CD8-positive, alpha-beta memory T cell (primary cell): ENCODE data around the gene BCOR. TPM values are rescaled to one million over a fixed set of nuclear protein-coding genes. Genes with fewer than 3 reads are reported as not detected.
A peak's percentile ranks its signal among the peaks of the same experiment; 100 is the strongest.

ENCODE experiments used
- CTCF ChIA-PET: fragments of 350-600 bp; sonication (Branson Sonifier 250); formaldehyde crosslinking; loops from one replicate; lab custom pipeline; 2021; ENCODE audit warnings: antibody characterized with exemption; lab: Charles Lee
- POLR2A ChIA-PET: fragments of 350-600 bp; sonication (Branson Sonifier 250); formaldehyde crosslinking; loops from one replicate; lab custom pipeline; 2021; ENCODE audit warnings: antibody characterized with exemption; lab: Charles Lee
- DNase-seq, 5 donors: peaks; one replicate each; pipeline versions ENCODE4 v3.0.0 to v3.0.0-alpha.2; 2020 to 2022; ENCODE audit warnings: mixed read lengths in 1 of 5
- H3K27ac ChIP-seq: one replicate; pipeline ENCODE4 v1.7.0; 2013; ENCODE audit warnings: low read depth, mild to moderate bottlenecking, low read length, moderate library complexity
- H3K27me3 ChIP-seq: 2 replicates; pipeline ENCODE4 v1.7.0; 2013; ENCODE audit warnings: low read length, mild to moderate bottlenecking; ENCODE audit not compliant: insufficient read depth, poor library complexity, severe bottlenecking
- H3K36me3 ChIP-seq: 2 replicates; pipeline ENCODE4 v1.7.0; 2013; ENCODE audit warnings: mild to moderate bottlenecking, low read length, moderate library complexity; ENCODE audit not compliant: insufficient read depth
- H3K4me1 ChIP-seq: 2 replicates; pipeline ENCODE4 v1.7.0; 2013; ENCODE audit warnings: mild to moderate bottlenecking, low read length, moderate library complexity; ENCODE audit not compliant: insufficient read depth
- H3K4me3 ChIP-seq: 2 replicates; pipeline ENCODE4 v1.7.0; 2013; ENCODE audit warnings: mild to moderate bottlenecking, low read length
- H3K9me3 ChIP-seq: 2 replicates; pipeline ENCODE4 v1.7.0; 2013; ENCODE audit warnings: mild to moderate bottlenecking, low read length
- H3K27ac Mint-ChIP-seq, 8 donors: one replicate each; pipeline ENCODE4 v1.8.0; 2020 to 2021; ENCODE audit warnings: mixed read lengths in 8 of 8, mild to moderate bottlenecking in 6 of 8, inconsistent platforms in 3 of 8, moderate library complexity in 3 of 8
- H3K27me3 Mint-ChIP-seq, 2 donors: one replicate each; pipeline ENCODE4 v1.8.0; 2020 to 2021; ENCODE audit warnings: mixed read lengths in 2 of 2, mild to moderate bottlenecking in 1 of 2, moderate library complexity in 1 of 2
- H3K36me3 Mint-ChIP-seq, 3 donors: one replicate each; pipeline ENCODE4 v1.8.0; 2020 to 2021; ENCODE audit warnings: mixed read lengths in 3 of 3, inconsistent platforms in 1 of 3, mild to moderate bottlenecking in 1 of 3
- H3K4me1 Mint-ChIP-seq, 3 donors: one replicate each; pipeline ENCODE4 v1.8.0; 2020 to 2021; ENCODE audit warnings: mixed read lengths in 3 of 3, inconsistent platforms in 1 of 3, mild to moderate bottlenecking in 1 of 3
- H3K4me3 Mint-ChIP-seq, 7 donors: one replicate each; pipeline ENCODE4 v1.8.0; 2020 to 2021; ENCODE audit warnings: mixed read lengths in 7 of 7, mild to moderate bottlenecking in 6 of 7, moderate library complexity in 4 of 7, inconsistent platforms in 2 of 7
- H3K9me3 Mint-ChIP-seq, 5 donors: one replicate each; pipeline ENCODE4 v1.8.0; 2020 to 2022; ENCODE audit warnings: mixed read lengths in 5 of 5, mild to moderate bottlenecking in 3 of 5, moderate library complexity in 2 of 5, inconsistent platforms in 1 of 5
- polyA plus RNA-seq: library from polyadenylated mRNA; unstranded; fragments of 300-500 nt; fragmentation: Illumina TruSeq; gene quantifications from one replicate; pipeline ENCODE4 v1.2.3, GENCODE V29; 2021
- total RNA-seq, 2 experiments: library from RNA; stranded (reverse); gene quantifications; one replicate each; pipeline ENCODE4 v1.2.3, GENCODE V29; 2021

BCOR gene
- total and polyA plus RNA-seq, 3 experiments from 2014 or later, result 7.2 to 67.7 (median 62.6) TPM

- ChIA-PET POLR2A (interaction anchor here (0.6 kb wide), 1 partner anchor 12 kb away, joined by 3 read pairs; no protein-coding TSS in a partner anchor), CTCF (interaction anchor here (2.8 kb wide), 1 partner anchor 12 kb away, joined by 6 read pairs; no protein-coding TSS in a partner anchor)
- H3K4me1 ChIP-seq, result peaks cover 51% of the 10 kb centered on the region
Measured at GRCh38 chrX:40085102-40085551, 12.6 kb downstream of the BCOR start.

DNA sequence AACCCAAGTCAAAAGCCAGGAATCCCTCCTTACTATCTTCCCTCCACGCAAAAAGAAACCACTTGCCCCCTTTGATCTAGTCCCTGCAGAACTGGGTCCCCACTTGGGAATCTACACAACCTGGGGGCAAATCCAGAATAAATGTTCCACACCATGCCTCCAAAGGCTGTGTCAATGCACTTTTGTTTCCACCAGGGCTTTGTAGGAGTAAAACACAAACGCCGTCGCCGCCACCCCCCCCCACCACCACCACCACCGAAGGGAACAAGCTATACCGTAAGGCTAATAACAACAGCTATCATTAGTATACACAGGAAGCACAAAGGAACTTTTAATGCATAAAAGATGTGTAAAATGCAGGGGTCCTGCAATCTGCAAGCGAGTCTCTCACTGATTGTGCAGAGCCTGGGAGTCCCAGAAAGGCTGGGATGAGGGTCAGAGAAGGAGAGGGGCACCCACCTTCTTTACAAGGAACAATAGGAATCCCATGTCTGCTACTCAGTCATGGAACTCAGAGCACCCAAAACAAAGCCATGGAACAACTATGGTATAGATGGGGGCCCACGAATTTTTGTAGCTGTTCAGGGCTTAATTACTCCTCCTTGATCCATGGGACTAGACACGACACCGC, 13.2 kb downstream of the BCOR start:
- DNase-seq, result no peak
- ChIA-PET CTCF (no interaction called here), POLR2A (interaction anchor here (0.6 kb wide), 1 partner anchor 12 kb away, joined by 3 read pairs; no protein-coding TSS in a partner anchor)
- Mint-ChIP-seq H3K4me3 (peak overlapping the region; percentile 45 to 90 (median 80)), H3K9me3 (no peaks in the 10 kb centered on the region), H3K4me1 (peaks cover 58 to 87% (median 79%) of the 10 kb centered on the region in 3 donors), H3K27ac (peak overlapping the region in 7 of 8 donors; percentile 17 to 77 (median 47)), H3K36me3 (peaks cover 0 to 2% (median 0%) of the 10 kb centered on the region in 3 donors), H3K27me3 (peaks cover 0 to 22% of the 10 kb centered on the region in 2 donors)
- no peaks in the 10 kb centered on the region for H3K9me3 ChIP-seq
- H3K4me3 ChIP-seq, result no peak overlapping the region
- peaks cover 48% of the 10 kb centered on the region for H3K4me1 ChIP-seq
- H3K27ac ChIP-seq, result no peak overlapping the region
- H3K36me3 ChIP-seq, result no peaks in the 10 kb centered on the region
- H3K27me3 ChIP-seq, result no peaks in the 10 kb centered on the region

More at GRCh38 chrX:40085102-40085551, 12.6 kb downstream of the BCOR start:
- Histone ChIP-seq H3K27me3 (no peaks in the 10 kb centered on the region), H3K36me3 (no peaks in the 10 kb centered on the region), H3K4me3 (no peak overlapping the region), H3K9me3 (no peaks in the 10 kb centered on the region), H3K27ac (no peak overlapping the region)
- Mint-ChIP-seq H3K36me3 (peaks cover 0 to 2% (median 0%) of the 10 kb centered on the region in 3 donors), H3K4me1 (peaks cover 56 to 86% (median 79%) of the 10 kb centered on the region in 3 donors), H3K9me3 (no peaks in the 10 kb centered on the region), H3K4me3 (peak overlapping the region; percentile 31 to 90 (median 77)), H3K27ac (peak overlapping the region in 1 of 8 donors; percentile 77), H3K27me3 (peaks cover 0 to 24% of the 10 kb centered on the region in 2 donors)
- DNase-seq, result no peak

GRCh38 chrX:40083979-40084359, 13.8 kb downstream of the BCOR start:
- Histone ChIP-seq H3K27ac (no peak overlapping the region), H3K36me3 (no peaks in the 10 kb centered on the region), H3K4me1 (peaks cover 42% of the 10 kb centered on the region), H3K9me3 (no peaks in the 10 kb centered on the region), H3K27me3 (no peaks in the 10 kb centered on the region), H3K4me3 (peak overlapping the region; percentile 22)
- H3K9me3 Mint-ChIP-seq, result no peaks in the 10 kb centered on the region
- peak overlapping the region; percentile 45 to 90 (median 80) for H3K4me3 Mint-ChIP-seq
- CTCF ChIA-PET, result no interaction called here
- POLR2A ChIA-PET, result no interaction called here
- peak overlapping the region in 7 of 8 donors; percentile 17 to 78 (median 72) for H3K27ac Mint-ChIP-seq
- H3K4me1 Mint-ChIP-seq, result peaks cover 57 to 87% (median 77%) of the 10 kb centered on the region in 3 donors
- H3K27me3 Mint-ChIP-seq, result peaks cover 0 to 19% of the 10 kb centered on the region in 2 donors
- no peak for DNase-seq
- H3K36me3 Mint-ChIP-seq, result peaks cover 0 to 4% (median 0%) of the 10 kb centered on the region in 3 donors

- Mint-ChIP-seq H3K27ac (peak overlapping the region in 5 of 8 donors; percentile 17 to 78 (median 75)), H3K9me3 (no peaks in the 10 kb centered on the region), H3K27me3 (peaks cover 0 to 18% of the 10 kb centered on the region in 2 donors), H3K4me1 (peaks cover 51 to 82% (median 72%) of the 10 kb centered on the region in 3 donors), H3K4me3 (peak overlapping the region; percentile 45 to 90 (median 80)), H3K36me3 (peaks cover 0 to 5% (median 0%) of the 10 kb centered on the region in 3 donors)
- CTCF ChIA-PET, result no interaction called here
- DNase-seq, result no peak
- peaks cover 36% of the 10 kb centered on the region for H3K4me1 ChIP-seq
- H3K4me3 ChIP-seq, result peak overlapping the region; percentile 22
- H3K27ac ChIP-seq, result no peak overlapping the region
- H3K36me3 ChIP-seq, result no peaks in the 10 kb centered on the region
- H3K9me3 ChIP-seq, result no peaks in the 10 kb centered on the region
- POLR2A ChIA-PET, result no interaction called here
- H3K27me3 ChIP-seq, result no peaks in the 10 kb centered on the region
Measured at GRCh38 chrX:40083120-40083978, 14.4 kb downstream of the BCOR start.

DNA sequence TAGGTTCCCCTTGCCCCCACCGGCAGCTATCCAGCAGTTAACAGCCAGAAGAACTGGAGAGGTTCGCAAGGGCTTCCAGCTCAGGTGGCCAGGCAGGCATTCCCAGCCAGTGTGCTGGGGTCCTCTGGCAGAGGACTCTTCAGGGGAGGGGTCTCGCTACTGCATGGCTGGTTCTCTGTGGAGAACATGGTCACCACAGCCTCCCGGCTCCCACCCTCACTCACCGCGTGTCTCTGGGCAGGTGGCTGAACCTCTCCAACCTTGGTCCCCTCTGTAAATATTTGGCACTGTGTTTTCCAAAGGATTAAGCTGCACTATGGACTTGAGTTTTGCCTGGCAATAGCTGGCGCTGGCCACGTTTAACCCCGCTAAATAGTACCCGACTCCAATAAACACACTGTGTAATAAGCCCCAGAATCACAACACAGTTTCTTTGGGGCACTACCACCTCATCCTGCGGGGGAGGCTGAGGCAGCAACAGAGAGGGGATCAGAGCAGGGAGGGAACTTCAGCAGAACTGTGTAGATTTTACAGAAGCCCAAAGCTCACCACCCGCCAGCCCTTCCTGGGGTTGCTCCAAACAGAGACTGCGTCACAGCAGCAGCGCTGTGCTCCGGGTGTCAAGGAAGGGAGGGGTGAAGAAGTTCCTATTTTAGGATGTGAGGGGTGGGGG, 15.2 kb downstream of the BCOR start:
- Mint-ChIP-seq H3K27ac (peak overlapping the region in 5 of 8 donors; percentile 42 to 74 (median 54)), H3K27me3 (peaks cover 0 to 18% of the 10 kb centered on the region in 2 donors), H3K9me3 (no peaks in the 10 kb centered on the region), H3K4me1 (peaks cover 49 to 81% (median 71%) of the 10 kb centered on the region in 3 donors), H3K36me3 (peaks cover 0 to 11% (median 0%) of the 10 kb centered on the region in 3 donors), H3K4me3 (peak overlapping the region in 5 of 7 donors; percentile 13 to 68 (median 52))
- H3K36me3 ChIP-seq, result no peaks in the 10 kb centered on the region
- DNase-seq, result no peak
- no peak overlapping the region for H3K4me3 ChIP-seq
- peaks cover 28% of the 10 kb centered on the region for H3K4me1 ChIP-seq
- POLR2A ChIA-PET, result no interaction called here
- no peaks in the 10 kb centered on the region for H3K9me3 ChIP-seq
- no peak overlapping the region for H3K27ac ChIP-seq
- no peaks in the 10 kb centered on the region for H3K27me3 ChIP-seq
- CTCF ChIA-PET, result no interaction called here

DNA sequence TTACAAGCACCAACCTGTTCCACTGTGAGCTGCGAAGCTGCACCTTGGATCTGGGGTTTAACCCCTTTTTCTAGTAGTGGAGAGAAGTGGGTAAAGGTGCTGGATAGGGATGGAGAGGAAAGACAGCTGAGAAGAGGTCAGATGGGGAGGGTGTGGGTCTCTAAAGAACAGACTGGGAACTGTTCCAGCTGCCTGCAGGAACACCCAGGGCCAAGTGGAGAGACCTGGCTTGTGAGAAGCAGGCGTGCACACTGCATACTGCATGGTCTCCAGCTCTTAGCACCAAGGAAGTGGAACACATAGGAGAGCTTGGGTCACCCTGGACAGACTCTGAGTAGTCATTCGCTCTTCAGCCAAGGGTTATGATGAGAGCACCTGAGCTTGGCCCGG, 16.1 kb downstream of the BCOR start:
- Mint-ChIP-seq H3K9me3 (no peaks in the 10 kb centered on the region), H3K27me3 (peaks cover 0 to 17% of the 10 kb centered on the region in 2 donors), H3K36me3 (peaks cover 0 to 12% (median 0%) of the 10 kb centered on the region in 3 donors), H3K4me1 (peaks cover 47 to 73% (median 62%) of the 10 kb centered on the region in 3 donors), H3K4me3 (peak overlapping the region in 3 of 7 donors; percentile 28 to 59 (median 36)), H3K27ac (peak overlapping the region in 4 of 8 donors; percentile 25 to 74 (median 42))
- DNase-seq, result no peak
- Histone ChIP-seq H3K27ac (no peak overlapping the region), H3K36me3 (no peaks in the 10 kb centered on the region), H3K9me3 (no peaks in the 10 kb centered on the region), H3K4me3 (no peak overlapping the region), H3K27me3 (no peaks in the 10 kb centered on the region), H3K4me1 (peaks cover 26% of the 10 kb centered on the region)
- CTCF ChIA-PET, result no interaction called here
- POLR2A ChIA-PET, result no interaction called here

GRCh38 chrX:40080894-40081678, 16.7 kb downstream of the BCOR start:
- Mint-ChIP-seq H3K27me3 (peaks cover 0 to 11% of the 10 kb centered on the region in 2 donors), H3K36me3 (peaks cover 0 to 18% (median 2%) of the 10 kb centered on the region in 3 donors), H3K9me3 (no peaks in the 10 kb centered on the region), H3K4me1 (peaks cover 42 to 71% (median 56%) of the 10 kb centered on the region in 3 donors), H3K27ac (peak overlapping the region in 4 of 8 donors; percentile 25 to 74 (median 31)), H3K4me3 (peak overlapping the region in 1 of 7 donors; percentile 36)
- no peak overlapping the region for H3K4me3 ChIP-seq
- H3K4me1 ChIP-seq, result peaks cover 26% of the 10 kb centered on the region
- no peaks in the 10 kb centered on the region for H3K9me3 ChIP-seq
- no peaks in the 10 kb centered on the region for H3K36me3 ChIP-seq
- CTCF ChIA-PET, result no interaction called here
- H3K27me3 ChIP-seq, result no peaks in the 10 kb centered on the region
- no peak for DNase-seq
- no peak overlapping the region for H3K27ac ChIP-seq
- POLR2A ChIA-PET, result no interaction called here
